PC-9 (cell line): Measurements from ENCODE around the gene ZNF587. TPM values are rescaled to one million over a fixed set of nuclear protein-coding genes. Genes with fewer than 3 reads are reported as not detected.
A peak's percentile ranks its signal among the peaks of the same experiment; 100 is the strongest.
"Not testable (repeated sequence)": the region's sequence is repeated elsewhere in the genome, so short reads cannot be mapped to it uniquely, and the experiment has no call there.

ENCODE experiments used
- BruUV-seq: library from RNA; stranded (reverse); fragments of 400-500 nt; replicated peaks from 2 replicates; lab custom pipeline; 2021; lab: Mats Ljungman, UMichigan
- CTCF ChIA-PET: fragments of 300-600 bp; sonication (Branson Sonifier 250); formaldehyde crosslinking; loops from one replicate; lab custom pipeline; 2022; ENCODE audit warnings: antibody characterized with exemption; lab: Charles Lee
- POLR2A ChIA-PET: fragments of 300-600 bp; sonication (Branson Sonifier 250); formaldehyde crosslinking; loops from one replicate; lab custom pipeline; 2022; ENCODE audit warnings: antibody characterized with exemption; ENCODE audit not compliant: unreplicated experiment; lab: Charles Lee
- DNase-seq, 2 experiments: peaks; one replicate each; pipeline versions ENCODE4 v3.0.0 to v3.0.0-alpha.2; 2015 to 2022; ENCODE audit warnings: mixed read lengths in 1 of 2
- H2AFZ ChIP-seq: fragments of 200-600 bp; sonication (generic); 2 replicates; pipeline ENCODE4 v1.8.1; 2017; ENCODE audit warnings: antibody characterized with exemption
- H3F3A ChIP-seq: fragments of 200-600 bp; sonication (generic); 2 replicates; pipeline ENCODE4 v1.8.1; 2017; ENCODE audit warnings: antibody characterized with exemption, mild to moderate bottlenecking, low read depth; ENCODE audit not compliant: insufficient read depth
- H3K27ac ChIP-seq: fragments of 200-600 bp; sonication (generic); 2 replicates; pipeline ENCODE4 v1.6.1; 2016; ENCODE audit warnings: mixed run types
- H3K27me3 ChIP-seq: fragments of 200-600 bp; sonication (generic); 2 replicates; pipeline ENCODE4 v1.6.1; 2016; ENCODE audit warnings: low read depth, mixed run types; ENCODE audit not compliant: insufficient read depth
- H3K36me3 ChIP-seq: fragments of 200-600 bp; sonication (generic); 2 replicates; pipeline ENCODE4 v1.6.1; 2016; ENCODE audit warnings: low read depth, mixed run types
- H3K4me1 ChIP-seq: fragments of 200-600 bp; sonication (generic); replicated peaks from 2 replicates; pipeline ENCODE4 v1.6.1; 2016; ENCODE audit warnings: mixed run types; ENCODE audit not compliant: insufficient read depth
- H3K4me2 ChIP-seq: fragments of 200-600 bp; sonication (generic); 2 replicates; pipeline ENCODE4 v1.6.1; 2017; ENCODE audit warnings: mixed run types
- H3K4me3 ChIP-seq: fragments of 200-600 bp; sonication (generic); 2 replicates; pipeline ENCODE4 v1.6.1; 2016; ENCODE audit warnings: mixed run types
- H3K79me2 ChIP-seq: fragments of 200-600 bp; sonication (generic); 2 replicates; pipeline ENCODE4 v1.6.1; 2017; ENCODE audit warnings: low read depth, mixed run types
- H3K9me2 ChIP-seq: fragments of 200-600 bp; sonication (generic); 2 replicates; pipeline ENCODE4 v1.8.1; 2017; ENCODE audit warnings: mild to moderate bottlenecking; ENCODE audit not compliant: insufficient read depth
- H3K9me3 ChIP-seq: fragments of 200-600 bp; sonication (generic); 2 replicates; pipeline ENCODE4 v1.8.1; 2016; ENCODE audit warnings: low read depth; ENCODE audit not compliant: insufficient read depth
- H4K20me1 ChIP-seq: fragments of 200-600 bp; sonication (generic); 2 replicates; pipeline ENCODE4 v1.8.1; 2017; ENCODE audit not compliant: insufficient read depth
- CTCF ChIP-seq: fragments of 200-600 bp; sonication (generic); conservative IDR thresholded peaks from 2 replicates; pipeline ENCODE4 v1.6.1; 2017; ENCODE audit warnings: mixed run types, antibody characterized with exemption, mild to moderate bottlenecking, moderate library complexity
- EZH2 ChIP-seq: fragments of 200-600 bp; sonication (generic); IDR thresholded peaks from 2 replicates; pipeline ENCODE4 v1.8.0; 2017; ENCODE audit warnings: antibody characterized with exemption, low read depth
- intact Hi-C: fragments of 100-400 bp; cut with micrococcal nuclease; formaldehyde crosslinking; loops from one replicate; pipeline ENCODE4 v1.10.0; 2022; ENCODE audit not compliant: unreplicated experiment
- total RNA-seq: library from RNA; stranded (reverse); gene quantifications from 2 replicates; pipeline ENCODE4 v1.2.3, GENCODE V29; 2021

The ZNF587 gene
- total RNA-seq, 1 experiment from 2014 or later, result 68.0 TPM

- CTCF ChIA-PET, result no interaction called here
Observed at GRCh38 chr19:57841122-57841763, 8.4 kb upstream of the ZNF587 start.

GRCh38 chr19:57847164-57847563 is 2.5 kb upstream of the ZNF587 start:
- H3K9me2 ChIP-seq, H3K4me2 ChIP-seq, H2AFZ ChIP-seq, H3K9me3 ChIP-seq, H3K4me1 ChIP-seq, H3K27ac ChIP-seq, CTCF ChIA-PET, POLR2A ChIA-PET, H3K4me3 ChIP-seq, intact Hi-C loops, H3K27me3 ChIP-seq, DNase-seq, H4K20me1 ChIP-seq, BruUV-seq: not testable (repeated sequence)
- peaks cover 42% of the 10 kb centered on the region for H3K79me2 ChIP-seq
- peaks cover 39% of the 10 kb centered on the region; the same call in 1 of the 2 replicates for H3F3A ChIP-seq
- H3K36me3 ChIP-seq, result peaks cover 30% of the 10 kb centered on the region

More at GRCh38 chr19:57841122-57841763, 8.4 kb upstream of the ZNF587 start:
- BruUV-seq, result TSS peak; percentile 1
- Histone ChIP-seq H3K9me2 (no peaks in the 10 kb centered on the region), H3K27me3 (no peaks in the 10 kb centered on the region), H3K9me3 (no peaks in the 10 kb centered on the region), H3K4me3 (no peak overlapping the region), H3K4me2 (no peak overlapping the region), H2AFZ (no peak overlapping the region), H3F3A (peaks cover 10% of the 10 kb centered on the region; the same call in 1 of the 2 replicates), H3K27ac (no peak overlapping the region), H3K79me2 (peaks cover 37% of the 10 kb centered on the region), H3K36me3 (peaks cover 37% of the 10 kb centered on the region), H4K20me1 (peaks cover 28% of the 10 kb centered on the region), H3K4me1 (no peaks in the 10 kb centered on the region)
- POLR2A ChIA-PET, result no interaction called here
- DNase-seq, result no peak
- intact Hi-C loops, result no loop called here
- TF ChIP-seq CTCF (no peak), EZH2 (no peak)

GRCh38 chr19:57849162-57849665 is 445 bp upstream of the ZNF587 start:
- H2AFZ ChIP-seq, H3K4me1 ChIP-seq, DNase-seq, BruUV-seq, H3K27me3 ChIP-seq, H3K9me3 ChIP-seq, H3K9me2 ChIP-seq, H4K20me1 ChIP-seq, CTCF ChIA-PET, H3K27ac ChIP-seq, POLR2A ChIA-PET: not testable (repeated sequence)
- intact Hi-C loops, result loop anchor here (2.0 kb wide), 1 partner anchor 288 kb away; no protein-coding TSS in a partner anchor
- peaks cover 32% of the 10 kb centered on the region; the same call in 1 of the 2 replicates for H3F3A ChIP-seq
- peaks cover 49% of the 10 kb centered on the region for H3K36me3 ChIP-seq
- peak overlapping the region; percentile 78; the same call in 1 of the 2 replicates for H3K4me3 ChIP-seq
- H3K79me2 ChIP-seq, result peaks cover 46% of the 10 kb centered on the region
- H3K4me2 ChIP-seq, result peak overlapping the region; percentile 88

GRCh38 chr19:57850553-57851017 is 926 bp downstream of the ZNF587 start:
- H3K27me3 ChIP-seq, result no peaks in the 10 kb centered on the region
- H3K79me2 ChIP-seq, result peaks cover 39% of the 10 kb centered on the region
- no TSS peak for BruUV-seq
- peak overlapping the region; percentile 55 for H3K27ac ChIP-seq
- POLR2A ChIA-PET, result no interaction called here
- peaks cover 9% of the 10 kb centered on the region; the same call in 1 of the 2 replicates for H3K4me1 ChIP-seq
- intact Hi-C loops, result no loop called here
- H3K9me3 ChIP-seq, result no peaks in the 10 kb centered on the region; the same call in 1 of the 2 replicates
- peaks cover 41% of the 10 kb centered on the region for H3K36me3 ChIP-seq
- H2AFZ ChIP-seq, result peak overlapping the region; percentile 64; the same call in 1 of the 2 replicates
- no peaks in the 10 kb centered on the region for H4K20me1 ChIP-seq
- peak overlapping the region; percentile 88 for H3K4me2 ChIP-seq
- peak; percentile 25 to 84 for DNase-seq
- H3K9me2 ChIP-seq, result no peaks in the 10 kb centered on the region
- CTCF ChIA-PET, result no interaction called here
- peak overlapping the region; percentile 78 for H3K4me3 ChIP-seq
- peaks cover 30% of the 10 kb centered on the region; the same call in 1 of the 2 replicates for H3F3A ChIP-seq
- TF ChIP-seq CTCF (no peak), EZH2 (no peak)

GRCh38 chr19:57851812-57852603 is 2.3 kb downstream of the ZNF587 start:
- H2AFZ ChIP-seq, H3K9me2 ChIP-seq, BruUV-seq, DNase-seq, H3K27me3 ChIP-seq, intact Hi-C loops, H3K4me3 ChIP-seq, H3K27ac ChIP-seq, H4K20me1 ChIP-seq, H3K4me1 ChIP-seq, H3K9me3 ChIP-seq: not testable (repeated sequence)
- ChIA-PET CTCF (interaction anchor here (0.6 kb wide), 1 partner anchor 177 kb away, joined by 16 read pairs; no protein-coding TSS in a partner anchor), POLR2A (interaction anchor here (0.6 to 0.7 kb wide), 2 partner anchors 89 to 106 kb away, joined by 4 to 10 read pairs; partner anchors contain the start of gene ZNF776)
- peaks cover 39% of the 10 kb centered on the region for H3K79me2 ChIP-seq
- H3K36me3 ChIP-seq, result peaks cover 34% of the 10 kb centered on the region
- peak overlapping the region; percentile 88; the same call in 1 of the 2 replicates for H3K4me2 ChIP-seq
- peaks cover 27% of the 10 kb centered on the region; the same call in 1 of the 2 replicates for H3F3A ChIP-seq
